ENCODE results near the gene TPRX1.
"Not testable (repeated sequence)": the region's sequence is repeated elsewhere in the genome, so short reads cannot be mapped to it uniquely, and the experiment has no call there.

Gene TPRX1

GRCh38 chr19:47801270-47801669 is 3.1 kb downstream of the TPRX1 start:
- no peak for DNase-seq (ENCODE audit: low read depth, low spot score)

GRCh38 chr19:47798904-47799266 is 5.5 kb downstream of the TPRX1 start:
- no peak for DNase-seq (ENCODE audit: low read depth, low spot score)

- DNase-seq (ENCODE audit: low read depth, low spot score): no peak
Observed at GRCh38 chr19:47797996-47798903, 6.1 kb downstream of the TPRX1 start.

GRCh38 chr19:47796785-47797184 is 7.6 kb downstream of the TPRX1 start:
- DNase-seq (ENCODE audit: low read depth, low spot score): no peak

- no peak for DNase-seq (ENCODE audit: low read depth, low spot score)
Observed at GRCh38 chr19:47794526-47794925, 9.8 kb downstream of the TPRX1 start.

- no peak for DNase-seq (ENCODE audit: low read depth, low spot score)
Observed at GRCh38 chr19:47792616-47793015, 11.7 kb downstream of the TPRX1 start.

- DNase-seq (ENCODE audit: low read depth, low spot score): peak; percentile 84
Observed at GRCh38 chr19:47790398-47790814, 13.9 kb downstream of the TPRX1 start.

- not testable (repeated sequence) for DNase-seq (ENCODE audit: low read depth, low spot score)
Observed at GRCh38 chr19:47789811-47790210, 14.5 kb downstream of the TPRX1 start.

GRCh38 chr19:47787307-47787706 is 17.0 kb downstream of the TPRX1 start:
- DNase-seq (ENCODE audit: low read depth, low spot score): not testable (repeated sequence)

- no peak for DNase-seq (ENCODE audit: low read depth, low spot score)
Observed at GRCh38 chr19:47786566-47786965, 17.8 kb downstream of the TPRX1 start.

GRCh38 chr19:47781590-47782262 is 22.6 kb downstream of the TPRX1 start:
- DNase-seq (ENCODE audit: low read depth, low spot score): no peak

GRCh38 chr19:47780215-47780551 is 24.2 kb downstream of the TPRX1 start:
- DNase-seq (ENCODE audit: low read depth, low spot score): no peak

GRCh38 chr19:47779524-47780214 is 24.7 kb downstream of the TPRX1 start:
- DNase-seq (ENCODE audit: low read depth, low spot score): no peak

GRCh38 chr19:47778954-47779351 is 25.4 kb downstream of the TPRX1 start:
- peak; percentile 39 for DNase-seq (ENCODE audit: low read depth, low spot score)

- peak; percentile 89 for DNase-seq (ENCODE audit: low read depth, low spot score)
Observed at GRCh38 chr19:47778049-47778953, 26.1 kb downstream of the TPRX1 start, which contains the start of gene SELENOW. SELENOW (plus strand) TSS chr19:47778703; CDS start chr19:47778786, 83 bp downstream.

GRCh38 chr19:47777245-47778048 is 26.9 kb downstream of the TPRX1 start:
- not testable (repeated sequence) for DNase-seq (ENCODE audit: low read depth, low spot score)

- no peak for DNase-seq (ENCODE audit: low read depth, low spot score)
Observed at GRCh38 chr19:47776568-47776967, 27.8 kb downstream of the TPRX1 start.

- DNase-seq (ENCODE audit: low read depth, low spot score): not testable (repeated sequence)
Observed at GRCh38 chr19:47771291-47771690, 33.1 kb downstream of the TPRX1 start.

- no peak for DNase-seq (ENCODE audit: low read depth, low spot score)
Observed at GRCh38 chr19:47769534-47769933, 34.8 kb downstream of the TPRX1 start.

GRCh38 chr19:47768604-47769003 is 35.7 kb downstream of the TPRX1 start:
- no peak for DNase-seq (ENCODE audit: low read depth, low spot score)
